HCT116 (cell line): ENCODE measurements around the gene HCFC2.

Experiments used
- ELF1 ChIP-seq: IDR thresholded peaks from 2 replicates; pipeline ENCODE4 v1.6.1; 2012; ENCODE audit warnings: low read depth, borderline replicate concordance
- REST ChIP-seq: IDR thresholded peaks from 2 replicates; pipeline ENCODE4 v1.6.1; 2012; ENCODE audit warnings: low read depth
- SIN3A ChIP-seq: IDR thresholded peaks from 2 replicates; pipeline ENCODE4 v1.6.1; 2012; ENCODE audit warnings: low read depth
- SP1 ChIP-seq: IDR thresholded peaks from 2 replicates; pipeline ENCODE4 v1.6.1; 2012; ENCODE audit warnings: low read depth
- ZNF274 ChIP-seq: fragments of 200-500 bp; sonication (Bioruptor generic); IDR thresholded peaks from 2 replicates; pipeline ENCODE4 v1.6.1; 2014; ENCODE audit warnings: mild to moderate bottlenecking, low read depth, low read length, inconsistent platforms
- TF ChIP-seq, protein P1 (sequence below), 3 experiments: fragments of 200-600 bp in 1 of 3; sonication (generic) in 1 of 3; IDR thresholded peaks in 2 of 3; conservative IDR thresholded peaks in 1 of 3; 2 replicates each; pipeline ENCODE4 v1.5.1; 2012 to 2017; ENCODE audit warnings: low read depth in 2 of 3, low read length in 2 of 3, antibody characterized with exemption in 1 of 3, borderline replicate concordance in 1 of 3, control low read depth in 1 of 3, mild to moderate bottlenecking in 1 of 3, mixed read lengths in 1 of 3, mixed run types in 1 of 3, moderate library complexity in 1 of 3; ENCODE audit not compliant: insufficient read depth in 1 of 3

DNA sequence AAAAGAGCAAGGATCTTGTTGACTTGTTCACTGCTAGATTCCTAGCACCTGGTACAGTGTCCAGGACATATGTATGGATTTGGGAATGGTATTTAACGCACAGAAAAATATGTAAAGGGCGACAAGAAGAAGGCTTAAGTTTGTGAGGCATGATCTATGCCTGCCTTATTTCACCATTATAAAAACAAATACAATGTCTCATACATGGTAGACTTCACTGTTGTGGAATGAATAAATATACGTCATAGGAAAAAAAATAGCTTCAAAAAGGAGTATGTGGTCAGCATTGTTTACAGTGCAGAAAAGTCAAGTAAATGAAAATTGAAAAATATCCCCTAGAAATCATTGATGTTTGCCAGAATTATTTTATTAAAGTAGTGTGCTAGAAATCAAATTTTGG is 30.0 kb downstream of the HCFC2 start:
- TF ChIP-seq, protein P1, sequence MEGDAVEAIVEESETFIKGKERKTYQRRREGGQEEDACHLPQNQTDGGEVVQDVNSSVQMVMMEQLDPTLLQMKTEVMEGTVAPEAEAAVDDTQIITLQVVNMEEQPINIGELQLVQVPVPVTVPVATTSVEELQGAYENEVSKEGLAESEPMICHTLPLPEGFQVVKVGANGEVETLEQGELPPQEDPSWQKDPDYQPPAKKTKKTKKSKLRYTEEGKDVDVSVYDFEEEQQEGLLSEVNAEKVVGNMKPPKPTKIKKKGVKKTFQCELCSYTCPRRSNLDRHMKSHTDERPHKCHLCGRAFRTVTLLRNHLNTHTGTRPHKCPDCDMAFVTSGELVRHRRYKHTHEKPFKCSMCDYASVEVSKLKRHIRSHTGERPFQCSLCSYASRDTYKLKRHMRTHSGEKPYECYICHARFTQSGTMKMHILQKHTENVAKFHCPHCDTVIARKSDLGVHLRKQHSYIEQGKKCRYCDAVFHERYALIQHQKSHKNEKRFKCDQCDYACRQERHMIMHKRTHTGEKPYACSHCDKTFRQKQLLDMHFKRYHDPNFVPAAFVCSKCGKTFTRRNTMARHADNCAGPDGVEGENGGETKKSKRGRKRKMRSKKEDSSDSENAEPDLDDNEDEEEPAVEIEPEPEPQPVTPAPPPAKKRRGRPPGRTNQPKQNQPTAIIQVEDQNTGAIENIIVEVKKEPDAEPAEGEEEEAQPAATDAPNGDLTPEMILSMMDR (IDR thresholded peaks at IDR 0.05 in 2 of 3, conservative IDR thresholded peaks at IDR 0.05 in 1 of 3; ENCODE audit: borderline replicate concordance in 1 of 3, insufficient read depth in 1 of 3, low read depth in 2 of 3, low read length in 2 of 3) = no peak
- TF ChIP-seq REST (no peak), SIN3A (no peak), SP1 (no peak), ZNF274 (no peak), ELF1 (no peak)
